GM19043 (cell line): ENCODE measurements around the gene NDUFS4.
"Not testable (repeated sequence)": the region's sequence is repeated elsewhere in the genome, so short reads cannot be mapped to it uniquely, and the experiment has no call there.

Source experiments
- ATAC-seq: cut with Tn5 transposase; IDR thresholded peaks from one replicate; pipeline ENCODE4 v1.9.1; 2021; ENCODE audit warnings: low read depth; ENCODE audit not compliant: unreplicated experiment

Gene NDUFS4

GRCh38 chr5:53571403-53571802 lies 11.0 kb downstream of the NDUFS4 start:
- ATAC-seq: no peak

GRCh38 chr5:53575101-53575500 lies 14.7 kb downstream of the NDUFS4 start:
- no peak for ATAC-seq

- no peak for ATAC-seq
Observed at GRCh38 chr5:53575831-53576230, 15.4 kb downstream of the NDUFS4 start.

- no peak for ATAC-seq
Observed at GRCh38 chr5:53576674-53577073, 16.2 kb downstream of the NDUFS4 start.

- ATAC-seq: no peak
Observed at GRCh38 chr5:53578854-53579253, 18.4 kb downstream of the NDUFS4 start.

- no peak for ATAC-seq
Observed at GRCh38 chr5:53580547-53580946, 20.1 kb downstream of the NDUFS4 start.

- no peak for ATAC-seq
Observed at GRCh38 chr5:53582225-53582624, 21.8 kb downstream of the NDUFS4 start.

GRCh38 chr5:53590759-53591158 lies 30.3 kb downstream of the NDUFS4 start:
- ATAC-seq: no peak

GRCh38 chr5:53594419-53594818 lies 34.0 kb downstream of the NDUFS4 start:
- no peak for ATAC-seq

- no peak for ATAC-seq
Observed at GRCh38 chr5:53597894-53598293, 37.5 kb downstream of the NDUFS4 start.

- ATAC-seq: no peak
Observed at GRCh38 chr5:53601570-53601969, 41.1 kb downstream of the NDUFS4 start.

- no peak for ATAC-seq
Observed at GRCh38 chr5:53603009-53603687, 42.7 kb downstream of the NDUFS4 start.

- ATAC-seq: no peak
Observed at GRCh38 chr5:53604309-53604708, 43.9 kb downstream of the NDUFS4 start.

- no peak for ATAC-seq
Observed at GRCh38 chr5:53607886-53608285, 47.4 kb downstream of the NDUFS4 start.

- ATAC-seq: not testable (repeated sequence)
Observed at GRCh38 chr5:53608897-53609296, 48.5 kb downstream of the NDUFS4 start.

- ATAC-seq: no peak
Observed at GRCh38 chr5:53613061-53613460, 52.6 kb downstream of the NDUFS4 start.

- no peak for ATAC-seq
Observed at GRCh38 chr5:53613536-53613935, 53.1 kb downstream of the NDUFS4 start.

- ATAC-seq: no peak
Observed at GRCh38 chr5:53614376-53614885, 54.0 kb downstream of the NDUFS4 start.

GRCh38 chr5:53616939-53617549 lies 56.6 kb downstream of the NDUFS4 start:
- no peak for ATAC-seq

GRCh38 chr5:53631251-53631650 lies 70.8 kb downstream of the NDUFS4 start:
- no peak for ATAC-seq

GRCh38 chr5:53642061-53642460 lies 81.6 kb downstream of the NDUFS4 start:
- ATAC-seq: no peak

GRCh38 chr5:53643445-53643844 lies 83.0 kb downstream of the NDUFS4 start:
- ATAC-seq: no peak
